Spleen (tissue), 11 donors: ENCODE results near the gene SH3TC2. TPM values are rescaled to one million over a fixed set of nuclear protein-coding genes. Genes with fewer than 3 reads are reported as not detected.

Experiments
- DNase-seq: peaks from one replicate; pipeline ENCODE4 v3.0.0-alpha.2; 2020
- H3K27ac ChIP-seq, 8 donors: fragments of 200-600 bp; sonication (generic) in 7 of 8; 1 replicate in 4 of 8; 2 replicates in 4 of 8; pipeline versions ENCODE4 v1.5.0 to v1.8.0; 2016 to 2021; ENCODE audit warnings: inconsistent platforms in 4 of 8, mild to moderate bottlenecking in 4 of 8, moderate library complexity in 1 of 8
- H3K27me3 ChIP-seq, 7 donors: fragments of 200-600 bp; sonication (generic) in 6 of 7; replicated peaks in 1 of 7; 1 replicate in 4 of 7; 2 replicates in 3 of 7; pipeline versions ENCODE4 v1.5.0 to v1.8.0; 2016 to 2021; ENCODE audit warnings: inconsistent platforms in 3 of 7, mild to moderate bottlenecking in 1 of 7
- H3K36me3 ChIP-seq, 6 donors: fragments of 200-600 bp; sonication (generic) in 5 of 6; 1 replicate in 4 of 6; 2 replicates in 2 of 6; pipeline versions ENCODE4 v1.5.0 to v1.8.0; 2016 to 2021; ENCODE audit warnings: inconsistent platforms in 2 of 6
- H3K4me1 ChIP-seq, 6 donors: fragments of 200-600 bp; sonication (generic) in 5 of 6; 1 replicate in 3 of 6; 2 replicates in 3 of 6; pipeline versions ENCODE4 v1.5.0 to v1.8.0; 2016 to 2021; ENCODE audit warnings: inconsistent platforms in 3 of 6
- H3K4me3 ChIP-seq, 8 donors: fragments of 200-600 bp; sonication (generic) in 7 of 8; 1 replicate in 4 of 8; 2 replicates in 4 of 8; pipeline versions ENCODE4 v1.5.0 to v1.8.0; 2016 to 2021; ENCODE audit warnings: inconsistent platforms in 4 of 8, mild to moderate bottlenecking in 4 of 8, moderate library complexity in 2 of 8
- H3K9me3 ChIP-seq, 8 donors: fragments of 200-600 bp; sonication (generic) in 7 of 8; 1 replicate in 4 of 8; 2 replicates in 4 of 8; pipeline versions ENCODE4 v1.5.0 to v1.8.0; 2016 to 2021; ENCODE audit warnings: inconsistent platforms in 4 of 8
- CTCF ChIP-seq, 11 experiments: fragments of 200-600 bp in 7 of 11; fragments of 450-650 bp in 4 of 11; sonication (generic) in 4 of 11; IDR thresholded peaks in 8 of 11; conservative IDR thresholded peaks in 3 of 11; 1 replicate in 7 of 11; 2 replicates in 4 of 11; pipeline versions ENCODE4 v1.4.0 to v1.8.0; 2016 to 2021; ENCODE audit warnings: antibody characterized with exemption in 11 of 11, inconsistent platforms in 4 of 11, mild to moderate bottlenecking in 1 of 11
- POLR2A ChIP-seq, 3 donors: fragments of 450-650 bp; IDR thresholded peaks; one replicate each; pipeline ENCODE4 v1.5.1; 2017; ENCODE audit warnings: antibody characterized with exemption in 3 of 3, mild to moderate bottlenecking in 1 of 3
- POLR2AphosphoS5 ChIP-seq, 3 donors: sonication (generic); formaldehyde crosslinking; IDR thresholded peaks; one replicate each; pipeline ENCODE4 v1.5.1; 2017; ENCODE audit warnings: antibody characterized with exemption in 3 of 3
- WGBS, 5 donors: extraction: QIAGEN DNeasy Blood & Tissue Kit in 3 of 5; methylation state at CpG; one replicate each; pipeline versions ENCODE4 v1.1.5 to v1.1.7; 2013 to 2018; 5-methylcytosine and 5-hydroxymethylcytosine counted together
- intact Hi-C: fragments of 100-400 bp; cut with DNase I; formaldehyde crosslinking; loops from one replicate; pipeline ENCODE4 v1.15.0; 2023; ENCODE audit warnings: low total_unique reads
- polyA plus RNA-seq, 3 donors: library from polyadenylated mRNA; stranded (reverse); fragments of 200-250 nt; gene quantifications; one replicate each; pipeline ENCODE4 v1.2.1, GENCODE V29; 2013
- total RNA-seq, 7 donors: library from RNA; depleted of rRNA in 3 of 7; stranded (reverse); fragments of >200 nt in 3 of 7; fragmentation: NEBNext Ultra II Directional in 4 of 7; extraction: Animal tissue kit (Norgen Biotek cat#: 25700) in 4 of 7; gene quantifications; one replicate each; pipeline versions ENCODE4 v1.1.0 to v1.2.1, GENCODE V29; 2016 to 2021
- donor health status: healthy with polysubstance abuse.
- donor health status: DM: no; HTN: no; CAD: no; lungs with moderate emphysema.
- donor health status: DM: no; HTN: no; CAD: no.
- donor health status: Bipolar disorder and iron deficiency.
- donor health status: healthy.
- donor health status: DM: no; HTN: no; CAD: no.
- donor health status: DM: yes; HTN: yes; CAD: no.

Gene SH3TC2
- total and polyA plus RNA-seq, 10 donors = 0.02 to 2.8 (median 1.4) TPM

GRCh38 chr5:149047462-149047861 is 15.4 kb downstream of the SH3TC2 start:
- no peaks in the 10 kb centered on the region for H3K36me3 ChIP-seq
- no peak overlapping the region for H3K4me3 ChIP-seq
- no peak for TF ChIP-seq CTCF (IDR thresholded peaks at IDR 0.05 in 8 of 11, conservative IDR thresholded peaks at IDR 0.05 in 3 of 11)
- no peak for TF ChIP-seq POLR2AphosphoS5 (IDR thresholded peaks at IDR 0.05)
- no peak for TF ChIP-seq POLR2A (IDR thresholded peaks at IDR 0.05)
- no peak for DNase-seq
- H3K9me3 ChIP-seq = no peaks in the 10 kb centered on the region
- no peaks in the 10 kb centered on the region for H3K4me1 ChIP-seq
- intact Hi-C loops = no loop called here
- 89 to 98% (median 92%) methylated on average over 3 of the region's 3 CpGs for WGBS, 5 donors
- H3K27ac ChIP-seq = no peak overlapping the region
- H3K27me3 ChIP-seq = no peaks in the 10 kb centered on the region

- intact Hi-C loops = no loop called here
- Histone ChIP-seq H3K4me3 (no peak overlapping the region), H3K4me1 (no peaks in the 10 kb centered on the region), H3K36me3 (no peaks in the 10 kb centered on the region), H3K27me3 (no peaks in the 10 kb centered on the region), H3K27ac (no peak overlapping the region), H3K9me3 (no peaks in the 10 kb centered on the region)
- 79 to 97% (median 90%) methylated on average over 2 of the region's 2 CpGs for WGBS, 5 donors
- TF ChIP-seq POLR2AphosphoS5 (IDR thresholded peaks at IDR 0.05) = no peak
- no peak for TF ChIP-seq CTCF (IDR thresholded peaks at IDR 0.05 in 8 of 11, conservative IDR thresholded peaks at IDR 0.05 in 3 of 11)
- TF ChIP-seq POLR2A (IDR thresholded peaks at IDR 0.05) = no peak
- no peak for DNase-seq
Observed at GRCh38 chr5:149046196-149046829, 16.5 kb downstream of the SH3TC2 start.

- TF ChIP-seq POLR2A (IDR thresholded peaks at IDR 0.05) (no peak), CTCF (IDR thresholded peaks at IDR 0.05 in 8 of 11, conservative IDR thresholded peaks at IDR 0.05 in 3 of 11) (no peak), POLR2AphosphoS5 (IDR thresholded peaks at IDR 0.05) (no peak)
- Histone ChIP-seq H3K27ac (peak overlapping the region in 1 of 8 donors; percentile 26), H3K4me3 (no peak overlapping the region), H3K4me1 (peaks cover 0 to 7% (median 0%) of the 10 kb centered on the region in 6 donors), H3K27me3 (no peaks in the 10 kb centered on the region), H3K36me3 (no peaks in the 10 kb centered on the region), H3K9me3 (no peaks in the 10 kb centered on the region)
- intact Hi-C loops = no loop called here
- DNase-seq = no peak
Observed at GRCh38 chr5:149045089-149045460, 17.8 kb downstream of the SH3TC2 start.

GRCh38 chr5:149044453-149045088 is 18.3 kb downstream of the SH3TC2 start:
- WGBS, 5 donors = 83 to 96% (median 86%) methylated on average over 4 of the region's 4 CpGs
- no peaks in the 10 kb centered on the region for H3K36me3 ChIP-seq
- no peak for DNase-seq
- intact Hi-C loops = no loop called here
- H3K9me3 ChIP-seq = no peaks in the 10 kb centered on the region
- no peak overlapping the region for H3K4me3 ChIP-seq
- no peak overlapping the region for H3K27ac ChIP-seq
- H3K27me3 ChIP-seq = no peaks in the 10 kb centered on the region
- no peak for TF ChIP-seq POLR2AphosphoS5 (IDR thresholded peaks at IDR 0.05)
- TF ChIP-seq CTCF (IDR thresholded peaks at IDR 0.05 in 8 of 11, conservative IDR thresholded peaks at IDR 0.05 in 3 of 11) = no peak
- TF ChIP-seq POLR2A (IDR thresholded peaks at IDR 0.05) = no peak
- H3K4me1 ChIP-seq = peaks cover 0 to 11% (median 0%) of the 10 kb centered on the region in 6 donors
